Panc1 (cell line): ENCODE measurements around the gene TRIM59. TPM values are rescaled to one million over a fixed set of nuclear protein-coding genes. Genes with fewer than 3 reads are reported as not detected.
"Not testable (repeated sequence)": the region's sequence is repeated elsewhere in the genome, so short reads cannot be mapped to it uniquely, and the experiment has no call there.

Experiments
- ATAC-seq: fragments of 200-7000 bp; cut with Tn5 transposase; 2 replicates; pipeline ENCODE4 v1.9.1; 2020; ENCODE audit warnings: mild to moderate bottlenecking, moderate library complexity
- BruUV-seq: library from RNA; stranded (reverse); fragments of 400-500 nt; replicated peaks from 2 replicates; lab custom pipeline; 2021; lab: Mats Ljungman, UMichigan
- CTCF ChIA-PET: fragments of 300-600 bp; sonication (Branson Sonifier 250); formaldehyde crosslinking; loops from one replicate; lab custom pipeline; 2022; ENCODE audit warnings: antibody characterized with exemption; lab: Charles Lee
- POLR2A ChIA-PET: fragments of 300-600 bp; sonication (Branson Sonifier 250); formaldehyde crosslinking; loops from one replicate; lab custom pipeline; 2022; ENCODE audit warnings: antibody characterized with exemption; lab: Charles Lee
- DNase-seq: peaks from one replicate; pipeline ENCODE4 v3.0.0-alpha.2; 2010; ENCODE audit warnings: low read depth, low spot score
- H3K27ac ChIP-seq: 2 replicates; pipeline ENCODE4 v1.5.1; 2011; ENCODE audit warnings: mild to moderate bottlenecking, low read length, inconsistent platforms
- H3K27me3 ChIP-seq: fragments of 200-500 bp; sonication (Bioruptor generic); 2 replicates; pipeline ENCODE4 v1.6.0; 2014; ENCODE audit warnings: low read length, inconsistent platforms; ENCODE audit not compliant: control insufficient read depth, insufficient read depth
- H3K36me3 ChIP-seq: fragments of 200-500 bp; sonication (Bioruptor generic); 2 replicates; pipeline ENCODE4 v1.5.1; 2014; ENCODE audit warnings: inconsistent platforms, mild to moderate bottlenecking, low read length, moderate library complexity; ENCODE audit not compliant: control insufficient read depth, insufficient read depth
- H3K4me1 ChIP-seq: 2 replicates; pipeline ENCODE4 v1.5.1; 2011; ENCODE audit warnings: inconsistent platforms, mild to moderate bottlenecking, low read length, moderate library complexity; ENCODE audit not compliant: control insufficient read depth, insufficient read depth
- H3K4me3 ChIP-seq, 2 experiments: 2 replicates each; pipeline ENCODE4 v1.5.1; 2011 to 2012; ENCODE audit warnings: low read depth in 2 of 2, low read length in 2 of 2, mild to moderate bottlenecking in 2 of 2, inconsistent platforms in 1 of 2, moderate library complexity in 1 of 2
- H3K9me3 ChIP-seq: fragments of 200-500 bp; sonication (Bioruptor generic); 2 replicates; pipeline ENCODE4 v1.5.1; 2014; ENCODE audit warnings: low read depth, mild to moderate bottlenecking, inconsistent platforms, low read length, moderate library complexity; ENCODE audit not compliant: control insufficient read depth, insufficient read depth
- POLR2AphosphoS5 ChIP-seq: IDR thresholded peaks from 2 replicates; pipeline ENCODE4 v1.6.1; 2012; ENCODE audit warnings: mild to moderate bottlenecking, low read depth, low read length, moderate library complexity
- SIN3A ChIP-seq: IDR thresholded peaks from 2 replicates; pipeline ENCODE4 v1.6.1; 2012; ENCODE audit warnings: low read depth, mild to moderate bottlenecking, low read length, moderate library complexity, borderline replicate concordance; ENCODE audit not compliant: insufficient read depth
- TCF7L2 ChIP-seq: IDR thresholded peaks from 2 replicates; pipeline ENCODE4 v1.6.1; 2011; ENCODE audit warnings: mild to moderate bottlenecking, low read depth, low read length, inconsistent platforms
- in situ Hi-C: cut with HindIII; loops from 2 replicates; pipeline ENCODE4 v1.10.0; 2016; ENCODE audit warnings: low sequenced_read_pairs, low pct_unique_long_range_greater_than_20kb
- intact Hi-C: fragments of 100-400 bp; cut with micrococcal nuclease; formaldehyde crosslinking; loops from one replicate; pipeline ENCODE4 v1.10.0; 2022; ENCODE audit not compliant: unreplicated experiment
- total RNA-seq: library from RNA; stranded (reverse); gene quantifications from one replicate; pipeline ENCODE4 v1.2.1, GENCODE V29; 2021; ENCODE audit not compliant: unreplicated experiment
- TF ChIP-seq, protein P1 (sequence below): fragments of 450-650 bp; IDR thresholded peaks from 2 replicates; pipeline ENCODE4 v1.5.1; 2017; ENCODE audit warnings: mild to moderate bottlenecking
- TF ChIP-seq, protein P2 (sequence below), 2 experiments: IDR thresholded peaks; 2 replicates each; pipeline ENCODE4 v1.6.1; 2011 to 2012; ENCODE audit warnings: low read depth in 2 of 2, control low read depth in 1 of 2, low read length in 1 of 2, mild to moderate bottlenecking in 1 of 2, moderate library complexity in 1 of 2; ENCODE audit not compliant: insufficient read depth in 1 of 2

Gene TRIM59
- total RNA-seq, 1 experiment from 2014 or later, result 27.9 TPM

DNA sequence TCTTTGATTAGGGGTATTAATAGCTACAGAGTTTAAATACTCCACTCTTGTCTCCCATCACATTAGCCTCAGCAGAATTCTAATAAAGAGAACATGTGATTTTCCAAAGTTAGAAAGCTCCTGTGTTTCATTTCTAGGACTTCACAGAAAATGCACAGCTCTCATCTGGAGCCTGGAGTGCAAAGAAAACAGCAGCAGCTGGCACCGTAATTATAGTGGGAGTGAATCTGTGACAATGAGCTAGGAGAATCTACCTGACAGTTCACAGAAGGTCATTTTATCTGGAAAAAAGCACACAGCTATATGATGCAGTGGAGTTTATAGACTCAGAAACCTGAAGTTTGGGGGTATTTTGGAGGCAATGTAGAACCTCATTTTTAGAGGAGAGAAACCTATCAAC lies 5.4 kb upstream of the TRIM59 start:
- H3K4me3 ChIP-seq, result no peak overlapping the region
- no peak for DNase-seq
- intact Hi-C loops, result no loop called here
- POLR2A ChIA-PET, result no interaction called here
- CTCF ChIA-PET, result interaction anchor here (0.7 kb wide), 1 partner anchor 259 kb away, joined by 3 read pairs; no protein-coding TSS in a partner anchor
- H3K27ac ChIP-seq, result no peak overlapping the region
- no peaks in the 10 kb centered on the region for H3K9me3 ChIP-seq
- H3K4me1 ChIP-seq, result peaks cover 5% of the 10 kb centered on the region; the same call in 1 of the 2 replicates
- H3K27me3 ChIP-seq, result no peaks in the 10 kb centered on the region
- in situ Hi-C loops, result no loop called here
- no peak for ATAC-seq
- BruUV-seq, result no TSS peak
- TF ChIP-seq TCF7L2, result no peak
- TF ChIP-seq POLR2AphosphoS5, result no peak
- TF ChIP-seq, protein P1, sequence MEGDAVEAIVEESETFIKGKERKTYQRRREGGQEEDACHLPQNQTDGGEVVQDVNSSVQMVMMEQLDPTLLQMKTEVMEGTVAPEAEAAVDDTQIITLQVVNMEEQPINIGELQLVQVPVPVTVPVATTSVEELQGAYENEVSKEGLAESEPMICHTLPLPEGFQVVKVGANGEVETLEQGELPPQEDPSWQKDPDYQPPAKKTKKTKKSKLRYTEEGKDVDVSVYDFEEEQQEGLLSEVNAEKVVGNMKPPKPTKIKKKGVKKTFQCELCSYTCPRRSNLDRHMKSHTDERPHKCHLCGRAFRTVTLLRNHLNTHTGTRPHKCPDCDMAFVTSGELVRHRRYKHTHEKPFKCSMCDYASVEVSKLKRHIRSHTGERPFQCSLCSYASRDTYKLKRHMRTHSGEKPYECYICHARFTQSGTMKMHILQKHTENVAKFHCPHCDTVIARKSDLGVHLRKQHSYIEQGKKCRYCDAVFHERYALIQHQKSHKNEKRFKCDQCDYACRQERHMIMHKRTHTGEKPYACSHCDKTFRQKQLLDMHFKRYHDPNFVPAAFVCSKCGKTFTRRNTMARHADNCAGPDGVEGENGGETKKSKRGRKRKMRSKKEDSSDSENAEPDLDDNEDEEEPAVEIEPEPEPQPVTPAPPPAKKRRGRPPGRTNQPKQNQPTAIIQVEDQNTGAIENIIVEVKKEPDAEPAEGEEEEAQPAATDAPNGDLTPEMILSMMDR, result no peak
- no peak for TF ChIP-seq SIN3A
- TF ChIP-seq, protein P2, sequence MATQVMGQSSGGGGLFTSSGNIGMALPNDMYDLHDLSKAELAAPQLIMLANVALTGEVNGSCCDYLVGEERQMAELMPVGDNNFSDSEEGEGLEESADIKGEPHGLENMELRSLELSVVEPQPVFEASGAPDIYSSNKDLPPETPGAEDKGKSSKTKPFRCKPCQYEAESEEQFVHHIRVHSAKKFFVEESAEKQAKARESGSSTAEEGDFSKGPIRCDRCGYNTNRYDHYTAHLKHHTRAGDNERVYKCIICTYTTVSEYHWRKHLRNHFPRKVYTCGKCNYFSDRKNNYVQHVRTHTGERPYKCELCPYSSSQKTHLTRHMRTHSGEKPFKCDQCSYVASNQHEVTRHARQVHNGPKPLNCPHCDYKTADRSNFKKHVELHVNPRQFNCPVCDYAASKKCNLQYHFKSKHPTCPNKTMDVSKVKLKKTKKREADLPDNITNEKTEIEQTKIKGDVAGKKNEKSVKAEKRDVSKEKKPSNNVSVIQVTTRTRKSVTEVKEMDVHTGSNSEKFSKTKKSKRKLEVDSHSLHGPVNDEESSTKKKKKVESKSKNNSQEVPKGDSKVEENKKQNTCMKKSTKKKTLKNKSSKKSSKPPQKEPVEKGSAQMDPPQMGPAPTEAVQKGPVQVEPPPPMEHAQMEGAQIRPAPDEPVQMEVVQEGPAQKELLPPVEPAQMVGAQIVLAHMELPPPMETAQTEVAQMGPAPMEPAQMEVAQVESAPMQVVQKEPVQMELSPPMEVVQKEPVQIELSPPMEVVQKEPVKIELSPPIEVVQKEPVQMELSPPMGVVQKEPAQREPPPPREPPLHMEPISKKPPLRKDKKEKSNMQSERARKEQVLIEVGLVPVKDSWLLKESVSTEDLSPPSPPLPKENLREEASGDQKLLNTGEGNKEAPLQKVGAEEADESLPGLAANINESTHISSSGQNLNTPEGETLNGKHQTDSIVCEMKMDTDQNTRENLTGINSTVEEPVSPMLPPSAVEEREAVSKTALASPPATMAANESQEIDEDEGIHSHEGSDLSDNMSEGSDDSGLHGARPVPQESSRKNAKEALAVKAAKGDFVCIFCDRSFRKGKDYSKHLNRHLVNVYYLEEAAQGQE (IDR thresholded peaks at IDR 0.05; ENCODE audit: insufficient read depth in 1 of 2, low read depth in 2 of 2, low read length in 1 of 2), result no peak
- H3K36me3 ChIP-seq, result no peaks in the 10 kb centered on the region

DNA sequence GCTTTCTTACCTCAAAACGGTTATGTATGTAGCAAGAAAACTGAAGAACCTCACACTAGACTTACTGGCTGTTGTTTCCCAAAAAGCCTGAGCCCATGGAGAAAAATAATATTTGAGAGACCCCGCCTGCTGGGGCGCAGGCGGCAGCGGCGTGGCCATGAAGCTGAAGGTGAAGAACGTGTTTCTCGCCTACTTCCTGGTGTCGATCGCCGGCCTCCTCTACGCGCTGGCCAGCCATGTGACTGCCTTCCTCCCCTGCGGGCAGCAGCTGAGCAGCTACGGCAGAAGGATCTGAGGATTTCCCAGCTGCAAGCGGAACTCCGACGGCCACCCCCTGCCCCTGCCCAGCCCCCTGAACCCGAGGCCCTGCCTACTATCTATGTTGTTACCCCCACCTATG lies 2.7 kb upstream of the TRIM59 start:
- H3K4me3 ChIP-seq, CTCF ChIA-PET, in situ Hi-C loops, H3K36me3 ChIP-seq, intact Hi-C loops, ATAC-seq, DNase-seq, BruUV-seq, H3K27me3 ChIP-seq, H3K9me3 ChIP-seq, H3K27ac ChIP-seq: not testable (repeated sequence)
- peaks cover 12% of the 10 kb centered on the region for H3K4me1 ChIP-seq
- POLR2A ChIA-PET, result interaction anchor here (0.6 kb wide), 1 partner anchor 1729 kb away, joined by 3 read pairs; no protein-coding TSS in a partner anchor

DNA sequence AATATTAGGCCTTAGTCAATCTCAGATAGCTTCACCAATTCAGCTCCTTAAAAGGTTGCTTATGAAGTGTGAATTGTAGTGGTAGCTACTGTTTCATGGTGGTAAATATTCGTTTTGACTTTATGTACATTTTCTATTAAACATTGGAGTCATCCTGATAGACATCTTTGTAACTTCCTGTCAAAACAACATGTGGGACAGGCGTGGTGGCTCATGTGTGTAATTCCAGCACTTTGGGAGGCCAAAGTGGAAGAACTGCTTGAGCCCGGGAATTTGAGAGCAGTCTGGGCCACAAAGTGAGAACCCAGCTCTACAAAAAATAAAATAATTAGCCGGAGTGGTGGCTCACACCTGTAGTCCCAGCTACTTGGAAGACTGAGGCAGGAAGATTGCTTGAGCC lies 2.0 kb upstream of the TRIM59 start:
- TF ChIP-seq, protein P2 (IDR thresholded peaks at IDR 0.05; ENCODE audit: insufficient read depth in 1 of 2, low read depth in 2 of 2, low read length in 1 of 2), result no peak
- TF ChIP-seq SIN3A, result no peak
- TF ChIP-seq POLR2AphosphoS5, result no peak
- TF ChIP-seq TCF7L2, result no peak
- Histone ChIP-seq H3K4me1 (peaks cover 17% of the 10 kb centered on the region), H3K4me3 (no peak overlapping the region), H3K27ac (no peak overlapping the region), H3K36me3 (peaks cover 9% of the 10 kb centered on the region), H3K9me3 (no peaks in the 10 kb centered on the region), H3K27me3 (no peaks in the 10 kb centered on the region)
- in situ Hi-C loops (no loop called here), intact Hi-C loops (no loop called here)
- BruUV-seq, result no TSS peak
- POLR2A ChIA-PET, result no interaction called here
- CTCF ChIA-PET, result interaction anchor here (0.6 kb wide), 1 partner anchor 974 kb away, joined by 14 read pairs; no protein-coding TSS in a partner anchor
- DNase-seq (no peak), ATAC-seq (no peak)
